ENCODE data around the gene EIF4G3. TPM values are rescaled to one million over a fixed set of nuclear protein-coding genes. Genes with fewer than 3 reads are reported as not detected.

The EIF4G3 gene
- total RNA-seq, 1 donor from 2014 or later, result 38.4 TPM

GRCh38 chr1:21168444-21168843, 8.3 kb downstream of the EIF4G3 start:
- DNase-seq (ENCODE audit: low read depth), result no peak
- Histone ChIP-seq H3K27me3 (ENCODE audit: control insufficient read depth, insufficient read depth, low read length) (no peaks in the 10 kb centered on the region), H3K36me3 (ENCODE audit: control insufficient read depth, insufficient read depth, low read length) (no peaks in the 10 kb centered on the region), H3K4me3 (ENCODE audit: low read depth, low read length) (no peak overlapping the region)
- no peak for TF ChIP-seq CTCF (IDR thresholded peaks at IDR 0.05; ENCODE audit: insufficient read depth, low read length, poor library complexity, severe bottlenecking)

- no peak for DNase-seq (ENCODE audit: low read depth)
- TF ChIP-seq CTCF (IDR thresholded peaks at IDR 0.05; ENCODE audit: insufficient read depth, low read length, poor library complexity, severe bottlenecking), result no peak
- H3K4me3 ChIP-seq (ENCODE audit: low read depth, low read length), result no peak overlapping the region
- H3K36me3 ChIP-seq (ENCODE audit: control insufficient read depth, insufficient read depth, low read length), result no peaks in the 10 kb centered on the region
- no peaks in the 10 kb centered on the region for H3K27me3 ChIP-seq (ENCODE audit: control insufficient read depth, insufficient read depth, low read length)
These were observed 11.1 kb downstream of the EIF4G3 start for GRCh38 chr1:21165646-21166045.

GRCh38 chr1:21165076-21165475, 11.6 kb downstream of the EIF4G3 start:
- TF ChIP-seq CTCF (IDR thresholded peaks at IDR 0.05; ENCODE audit: insufficient read depth, low read length, poor library complexity, severe bottlenecking), result no peak
- Histone ChIP-seq H3K27me3 (ENCODE audit: control insufficient read depth, insufficient read depth, low read length) (no peaks in the 10 kb centered on the region), H3K4me3 (ENCODE audit: low read depth, low read length) (no peak overlapping the region), H3K36me3 (ENCODE audit: control insufficient read depth, insufficient read depth, low read length) (no peaks in the 10 kb centered on the region)
- DNase-seq (ENCODE audit: low read depth), result no peak

- no peaks in the 10 kb centered on the region for H3K36me3 ChIP-seq (ENCODE audit: control insufficient read depth, insufficient read depth, low read length)
- TF ChIP-seq CTCF (IDR thresholded peaks at IDR 0.05; ENCODE audit: insufficient read depth, low read length, poor library complexity, severe bottlenecking), result no peak
- DNase-seq (ENCODE audit: low read depth), result no peak
- H3K4me3 ChIP-seq (ENCODE audit: low read depth, low read length), result no peak overlapping the region
- H3K27me3 ChIP-seq (ENCODE audit: control insufficient read depth, insufficient read depth, low read length), result no peaks in the 10 kb centered on the region
These were observed 12.4 kb downstream of the EIF4G3 start for GRCh38 chr1:21164266-21164665.

- H3K36me3 ChIP-seq (ENCODE audit: control insufficient read depth, insufficient read depth, low read length), result no peaks in the 10 kb centered on the region
- TF ChIP-seq CTCF (IDR thresholded peaks at IDR 0.05; ENCODE audit: insufficient read depth, low read length, poor library complexity, severe bottlenecking), result no peak
- DNase-seq (ENCODE audit: low read depth), result no peak
These were observed 13.8 kb downstream of the EIF4G3 start for GRCh38 chr1:21162740-21163464.

GRCh38 chr1:21161842-21162241, 14.9 kb downstream of the EIF4G3 start:
- Histone ChIP-seq H3K4me3 (ENCODE audit: low read depth, low read length) (no peak overlapping the region), H3K27me3 (ENCODE audit: control insufficient read depth, insufficient read depth, low read length) (no peaks in the 10 kb centered on the region), H3K36me3 (ENCODE audit: control insufficient read depth, insufficient read depth, low read length) (no peaks in the 10 kb centered on the region)
- DNase-seq (ENCODE audit: low read depth), result no peak
- no peak for TF ChIP-seq CTCF (IDR thresholded peaks at IDR 0.05; ENCODE audit: insufficient read depth, low read length, poor library complexity, severe bottlenecking)

More at GRCh38 chr1:21162740-21163464, 13.8 kb downstream of the EIF4G3 start:
- H3K27me3 ChIP-seq (ENCODE audit: control insufficient read depth, insufficient read depth, low read length), result no peaks in the 10 kb centered on the region
- no peak overlapping the region for H3K4me3 ChIP-seq (ENCODE audit: low read depth, low read length)
